ENCODE measurements around the gene ABCC4. TPM values are rescaled to one million over a fixed set of nuclear protein-coding genes. Genes with fewer than 3 reads are reported as not detected.

Gene ABCC4
- total RNA-seq, 2 experiments from 2014 or later = 5.7 to 6.1 TPM

DNA sequence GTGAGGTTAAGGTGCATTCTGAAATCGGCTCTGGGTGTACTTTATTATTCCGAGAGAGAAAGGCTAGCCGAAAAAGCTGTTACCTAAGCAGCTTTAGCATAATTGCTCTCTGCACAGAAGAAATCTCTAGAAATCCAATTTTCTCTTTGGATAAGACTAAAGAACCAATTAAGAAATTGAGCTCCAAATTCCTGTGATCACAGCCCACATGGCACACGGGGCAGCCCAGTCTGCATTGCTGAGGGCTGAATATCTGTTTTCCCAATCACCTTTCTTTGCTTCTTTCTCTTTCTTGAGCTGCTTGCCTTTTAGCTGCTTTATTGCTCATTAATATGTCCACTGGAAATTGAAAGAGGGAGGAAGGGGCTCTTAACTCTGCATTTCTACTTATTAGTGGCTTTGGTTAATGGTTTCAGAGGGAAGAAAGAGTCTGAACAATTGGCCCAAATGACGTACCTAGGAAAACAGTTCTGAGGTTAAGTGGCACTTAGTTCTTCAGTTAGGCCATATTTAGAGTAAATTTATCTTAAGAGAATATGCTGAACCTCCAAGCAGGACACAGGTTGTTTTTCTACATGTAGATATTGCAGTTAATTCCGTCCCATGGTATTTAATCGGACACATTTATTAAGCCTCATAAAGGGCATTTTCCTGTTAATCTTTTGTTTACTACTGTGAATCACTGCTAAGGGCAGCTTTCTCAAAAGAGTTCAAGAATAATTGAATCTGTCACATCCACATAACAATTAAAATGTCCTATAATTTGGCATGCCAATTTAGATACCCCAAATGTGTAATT lies 265.7 kb downstream of the ABCC4 start:
- POLR2A ChIA-PET = no interaction called here
- ATAC-seq (no peak), DNase-seq (no peak)
- no peaks in the 10 kb centered on the region for H3K9me3 Mint-ChIP-seq (ENCODE audit: insufficient read depth)
- CTCF ChIA-PET = interaction anchor here (1.3 kb wide), 1 partner anchor 31 kb away, joined by 3 read pairs; no protein-coding TSS in a partner anchor
- no peaks in the 10 kb centered on the region for H3K27me3 Mint-ChIP-seq (ENCODE audit: low read depth)
- peaks cover 3% of the 10 kb centered on the region for H3K36me3 Mint-ChIP-seq (ENCODE audit: low read depth)
- no peak overlapping the region for H3K4me3 Mint-ChIP-seq
- no peak overlapping the region for H3K27ac Mint-ChIP-seq
- no peaks in the 10 kb centered on the region for H3K4me1 Mint-ChIP-seq (ENCODE audit: low read depth)

DNA sequence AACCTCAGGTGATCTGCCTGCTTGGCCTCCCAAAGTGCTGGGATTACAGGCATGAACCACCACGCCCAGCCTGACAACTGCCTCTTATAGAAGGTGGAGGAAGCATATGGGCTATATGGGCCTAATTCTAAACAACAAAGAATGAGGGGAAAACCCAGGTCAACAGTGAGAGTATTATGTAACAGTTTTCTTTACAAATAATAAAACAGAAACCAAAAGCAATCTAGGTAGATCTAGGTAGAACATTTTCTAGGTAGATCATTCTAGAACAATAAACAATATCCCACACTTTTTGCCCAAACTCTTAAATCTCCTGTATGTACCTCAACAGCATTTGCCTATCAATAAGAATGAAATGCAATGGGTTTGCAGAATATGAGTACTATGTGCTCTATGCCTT lies 267.4 kb downstream of the ABCC4 start:
- Mint-ChIP-seq H3K27ac (no peak overlapping the region), H3K4me3 (no peak overlapping the region), H3K4me1 (ENCODE audit: low read depth) (no peaks in the 10 kb centered on the region), H3K36me3 (ENCODE audit: low read depth) (peaks cover 3% of the 10 kb centered on the region), H3K9me3 (ENCODE audit: insufficient read depth) (no peaks in the 10 kb centered on the region), H3K27me3 (ENCODE audit: low read depth) (no peaks in the 10 kb centered on the region)
- DNase-seq (no peak), ATAC-seq (no peak)
- ChIA-PET CTCF (no interaction called here), POLR2A (no interaction called here)

DNA sequence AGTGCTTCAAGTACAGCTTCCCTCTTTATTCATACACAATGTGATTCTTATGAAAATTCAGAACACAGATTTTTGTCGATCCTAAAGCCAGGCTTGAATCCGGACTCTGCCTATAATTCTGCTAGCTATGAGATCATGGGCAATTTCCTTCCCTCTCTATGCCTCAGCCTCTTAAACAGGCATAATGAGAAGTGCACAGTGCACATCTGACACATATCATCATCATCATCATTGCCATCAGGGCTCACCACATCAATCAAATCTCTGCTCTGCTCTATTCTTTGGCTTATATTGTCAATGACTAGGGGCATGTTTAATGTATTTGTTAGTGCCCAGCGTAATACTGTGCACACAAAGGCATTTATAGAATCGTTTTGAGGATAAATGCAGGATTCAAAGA lies 269.1 kb downstream of the ABCC4 start:
- Mint-ChIP-seq H3K4me1 (ENCODE audit: low read depth) (no peaks in the 10 kb centered on the region), H3K4me3 (no peak overlapping the region), H3K27me3 (ENCODE audit: low read depth) (no peaks in the 10 kb centered on the region), H3K9me3 (ENCODE audit: insufficient read depth) (peaks cover 4% of the 10 kb centered on the region), H3K27ac (no peak overlapping the region), H3K36me3 (ENCODE audit: low read depth) (peaks cover 3% of the 10 kb centered on the region)
- no peak for DNase-seq
- POLR2A ChIA-PET = no interaction called here
- ATAC-seq = no peak
- CTCF ChIA-PET = no interaction called here

DNA sequence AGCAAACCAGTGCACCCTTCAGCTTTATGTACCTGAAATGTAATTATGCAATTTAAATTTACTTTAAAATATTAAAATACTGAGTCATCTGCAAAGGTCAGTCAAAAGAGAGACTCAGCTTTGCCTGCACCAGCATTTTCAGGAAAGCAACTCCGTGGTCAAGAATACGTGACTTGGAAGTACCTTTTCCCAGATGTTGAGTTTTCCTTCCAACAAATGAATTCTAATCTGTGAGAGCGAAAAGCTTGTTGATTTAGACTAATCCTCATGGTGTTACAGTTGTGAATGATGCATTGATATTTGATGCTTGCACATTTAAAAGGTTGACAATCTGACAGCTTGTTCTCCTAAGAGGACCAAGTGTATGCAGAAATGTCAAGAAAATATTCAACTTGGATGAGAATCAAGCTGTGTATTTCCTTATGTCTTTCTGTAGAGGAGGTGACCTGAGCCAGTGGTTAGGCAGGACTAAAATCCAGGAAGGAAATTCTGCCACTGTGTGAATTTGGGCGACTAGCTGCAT lies 270.4 kb downstream of the ABCC4 start:
- Mint-ChIP-seq H3K36me3 (ENCODE audit: low read depth) (peaks cover 3% of the 10 kb centered on the region), H3K27ac (no peak overlapping the region), H3K9me3 (ENCODE audit: insufficient read depth) (peaks cover 4% of the 10 kb centered on the region), H3K4me1 (ENCODE audit: low read depth) (no peaks in the 10 kb centered on the region), H3K4me3 (no peak overlapping the region), H3K27me3 (ENCODE audit: low read depth) (no peaks in the 10 kb centered on the region)
- POLR2A ChIA-PET = no interaction called here
- DNase-seq = no peak
- ATAC-seq = no peak
- CTCF ChIA-PET = no interaction called here

DNA sequence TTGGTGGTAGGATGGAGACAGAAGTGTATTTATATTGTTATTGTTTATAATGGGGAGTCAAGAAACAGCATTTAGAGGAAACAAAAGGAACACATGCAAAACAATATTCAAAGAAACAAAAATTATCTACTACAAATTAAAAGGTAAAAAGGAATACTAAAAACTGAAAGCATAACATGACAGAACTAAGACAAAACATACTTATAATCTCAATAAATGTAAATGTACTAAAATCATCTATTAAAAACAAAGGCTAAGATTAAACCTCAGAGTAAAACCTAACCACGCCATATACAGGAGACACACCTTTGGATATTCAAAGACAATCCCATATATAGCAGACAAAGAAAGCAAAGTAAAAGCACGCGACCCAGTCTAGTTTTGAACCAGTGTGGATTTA lies 273.6 kb downstream of the ABCC4 start:
- no peak for ATAC-seq
- no peaks in the 10 kb centered on the region for H3K36me3 Mint-ChIP-seq (ENCODE audit: low read depth)
- no peaks in the 10 kb centered on the region for H3K4me1 Mint-ChIP-seq (ENCODE audit: low read depth)
- POLR2A ChIA-PET = no interaction called here
- H3K27me3 Mint-ChIP-seq (ENCODE audit: low read depth) = no peaks in the 10 kb centered on the region
- no peak overlapping the region for H3K4me3 Mint-ChIP-seq
- DNase-seq = no peak
- CTCF ChIA-PET = no interaction called here
- no peak overlapping the region for H3K27ac Mint-ChIP-seq
- H3K9me3 Mint-ChIP-seq (ENCODE audit: insufficient read depth) = peaks cover 4% of the 10 kb centered on the region

DNA sequence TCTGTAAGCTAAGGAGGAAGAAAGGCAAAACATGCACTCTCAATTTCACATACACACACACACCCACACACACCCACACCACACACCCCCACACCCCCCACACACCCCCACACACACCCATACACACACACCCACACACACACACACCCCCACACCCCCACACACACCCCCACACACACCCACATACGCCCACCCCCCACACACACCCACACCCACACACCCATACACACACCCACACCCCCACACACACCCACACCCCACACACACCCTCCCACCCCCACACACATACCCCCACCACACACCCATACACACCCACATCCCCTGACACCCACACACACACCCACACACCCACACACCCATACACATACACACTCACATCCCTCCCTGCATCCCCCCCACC lies 276.1 kb downstream of the ABCC4 start:
- no peaks in the 10 kb centered on the region for H3K4me1 Mint-ChIP-seq (ENCODE audit: low read depth)
- peaks cover 4% of the 10 kb centered on the region for H3K9me3 Mint-ChIP-seq (ENCODE audit: insufficient read depth)
- ChIA-PET CTCF (no interaction called here), POLR2A (no interaction called here)
- H3K4me3 Mint-ChIP-seq = no peak overlapping the region
- H3K36me3 Mint-ChIP-seq (ENCODE audit: low read depth) = no peaks in the 10 kb centered on the region
- ATAC-seq (no peak), DNase-seq (no peak)
- H3K27ac Mint-ChIP-seq = no peak overlapping the region
- H3K27me3 Mint-ChIP-seq (ENCODE audit: low read depth) = no peaks in the 10 kb centered on the region

DNA sequence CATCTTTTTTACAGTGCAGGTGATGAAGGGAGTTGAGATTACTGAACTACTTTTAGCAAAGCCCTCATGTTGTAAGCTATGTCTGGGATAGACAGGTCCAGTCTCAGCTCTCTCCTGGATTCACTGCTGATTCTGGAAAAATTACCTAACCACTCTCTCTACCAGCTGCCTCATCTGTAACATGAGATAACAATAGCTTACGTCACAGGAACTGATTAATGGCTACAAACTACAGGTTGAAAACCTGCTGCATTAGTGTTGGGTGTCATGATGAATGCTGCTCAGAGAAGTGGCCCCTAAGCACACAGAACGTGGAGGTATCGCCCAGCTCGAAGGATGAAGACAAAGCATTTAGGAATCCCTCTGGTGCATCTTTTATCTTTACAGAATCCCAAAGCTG lies 277.8 kb downstream of the ABCC4 start:
- no peak for DNase-seq
- Mint-ChIP-seq H3K9me3 (ENCODE audit: insufficient read depth) (peaks cover 3% of the 10 kb centered on the region), H3K4me1 (ENCODE audit: low read depth) (no peaks in the 10 kb centered on the region), H3K27ac (no peak overlapping the region), H3K36me3 (ENCODE audit: low read depth) (no peaks in the 10 kb centered on the region), H3K27me3 (ENCODE audit: low read depth) (no peaks in the 10 kb centered on the region), H3K4me3 (no peak overlapping the region)
- no peak for ATAC-seq
- CTCF ChIA-PET = no interaction called here
- POLR2A ChIA-PET = no interaction called here

DNA sequence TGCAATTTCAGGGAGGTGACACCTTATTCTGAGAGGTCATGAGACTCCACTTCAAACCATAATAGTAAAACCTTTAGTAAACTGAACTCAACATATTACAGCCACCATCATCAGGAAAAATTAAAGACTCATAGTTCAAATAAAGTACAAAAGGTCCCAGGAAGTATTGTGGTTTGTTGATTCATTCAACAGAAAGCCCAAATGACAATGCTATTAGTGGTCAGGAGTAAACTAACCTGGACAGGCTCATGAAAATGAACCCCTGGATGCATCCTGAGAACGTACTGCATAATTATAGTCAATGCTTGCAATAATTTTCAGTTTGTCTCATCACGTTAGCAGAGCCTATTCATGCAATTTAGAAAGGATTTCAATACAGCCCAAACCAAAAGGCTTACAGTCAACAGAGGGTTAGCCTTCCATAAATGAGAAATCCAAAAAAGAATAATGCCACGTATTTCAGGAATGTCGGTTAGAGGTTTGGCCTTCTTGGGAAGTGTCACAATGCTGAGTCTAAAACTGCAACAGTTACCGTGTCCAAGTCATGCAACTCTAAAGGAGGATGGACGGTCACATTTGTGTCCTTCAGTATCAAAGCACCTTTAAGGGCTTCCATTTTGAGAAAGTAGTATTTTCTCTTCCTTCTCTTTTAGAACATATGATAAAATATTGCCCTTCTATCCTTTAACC lies 280.8 kb downstream of the ABCC4 start:
- POLR2A ChIA-PET = no interaction called here
- Mint-ChIP-seq H3K36me3 (ENCODE audit: low read depth) (no peaks in the 10 kb centered on the region), H3K9me3 (ENCODE audit: insufficient read depth) (no peaks in the 10 kb centered on the region), H3K4me1 (ENCODE audit: low read depth) (no peaks in the 10 kb centered on the region), H3K4me3 (no peak overlapping the region), H3K27me3 (ENCODE audit: low read depth) (no peaks in the 10 kb centered on the region), H3K27ac (no peak overlapping the region)
- DNase-seq (no peak), ATAC-seq (no peak)
- CTCF ChIA-PET = no interaction called here

DNA sequence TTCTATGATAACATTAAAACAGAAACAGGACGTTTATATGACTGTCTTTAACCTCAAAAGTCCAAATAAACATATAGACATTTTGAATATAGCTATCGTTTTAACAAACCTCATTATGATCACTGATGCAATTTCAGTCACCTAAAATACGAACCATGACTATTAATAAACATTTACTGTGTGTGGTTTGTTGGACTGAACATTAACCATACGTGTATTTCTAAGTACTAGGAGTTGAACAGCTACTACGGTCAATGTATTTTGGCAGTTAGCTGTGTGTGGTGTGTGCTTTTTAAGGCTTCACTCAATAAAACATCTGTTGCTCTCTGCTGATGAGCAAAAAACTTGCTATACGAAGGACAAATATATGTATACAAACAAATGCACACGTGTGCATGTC lies 281.4 kb downstream of the ABCC4 start:
- ATAC-seq = no peak
- POLR2A ChIA-PET = interaction anchor here (0.6 kb wide), 1 partner anchor 47 kb away, joined by 3 read pairs; no protein-coding TSS in a partner anchor

DNA sequence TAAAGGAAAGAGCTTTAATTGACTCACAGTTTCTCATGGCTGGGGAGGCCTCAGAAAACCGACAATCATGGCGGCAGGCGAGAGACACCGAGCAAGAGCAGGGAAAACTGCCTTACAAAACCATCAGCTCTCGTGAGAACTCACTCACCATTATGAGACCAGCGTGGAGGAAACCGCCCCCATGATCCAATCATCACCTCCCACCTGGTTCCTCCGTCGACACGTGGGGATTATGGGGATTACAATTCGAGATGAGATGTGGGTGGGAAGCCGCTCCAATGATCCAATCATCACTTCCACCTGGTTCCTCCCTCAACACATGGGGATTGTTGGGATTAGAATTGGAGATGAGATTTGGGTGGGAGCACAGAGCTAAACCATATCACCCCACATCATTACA lies 293.9 kb downstream of the ABCC4 start:
- no peaks in the 10 kb centered on the region for H3K4me1 Mint-ChIP-seq (ENCODE audit: low read depth)
- ChIA-PET CTCF (no interaction called here), POLR2A (no interaction called here)
- ATAC-seq = no peak
- no peaks in the 10 kb centered on the region for H3K36me3 Mint-ChIP-seq (ENCODE audit: low read depth)
- no peaks in the 10 kb centered on the region for H3K9me3 Mint-ChIP-seq (ENCODE audit: insufficient read depth)
- H3K4me3 Mint-ChIP-seq = no peak overlapping the region
- no peak overlapping the region for H3K27ac Mint-ChIP-seq
- DNase-seq = no peak
- peaks cover 14% of the 10 kb centered on the region for H3K27me3 Mint-ChIP-seq (ENCODE audit: low read depth)

More for the DNA sequence above, 281.4 kb downstream of the ABCC4 start:
- H3K4me3 Mint-ChIP-seq = no peak overlapping the region
- H3K36me3 Mint-ChIP-seq (ENCODE audit: low read depth) = no peaks in the 10 kb centered on the region
- no peaks in the 10 kb centered on the region for H3K4me1 Mint-ChIP-seq (ENCODE audit: low read depth)
- DNase-seq = no peak
- H3K27ac Mint-ChIP-seq = no peak overlapping the region
- CTCF ChIA-PET = no interaction called here
- H3K27me3 Mint-ChIP-seq (ENCODE audit: low read depth) = no peaks in the 10 kb centered on the region
- no peaks in the 10 kb centered on the region for H3K9me3 Mint-ChIP-seq (ENCODE audit: insufficient read depth)

DNA sequence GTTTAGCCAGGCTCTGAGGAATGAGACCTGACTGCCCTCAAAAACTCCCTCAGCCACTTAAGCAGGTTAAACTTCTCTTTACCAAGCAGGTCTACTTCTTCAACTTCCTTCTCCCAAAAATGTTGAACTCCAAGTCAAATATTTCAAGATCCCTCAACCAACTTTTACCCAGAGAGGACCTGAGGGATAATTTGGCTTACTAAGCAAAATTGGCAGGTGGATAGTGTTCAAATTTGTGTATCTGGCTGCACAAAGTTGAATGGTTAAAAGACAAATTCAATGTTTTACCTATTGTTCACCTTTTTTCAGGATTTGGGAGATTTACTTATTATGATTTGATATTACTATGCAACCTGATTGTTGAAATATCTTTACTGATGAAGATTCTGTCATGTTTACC lies 296.0 kb downstream of the ABCC4 start:
- ChIA-PET CTCF (no interaction called here), POLR2A (interaction anchor here (0.5 kb wide), 1 partner anchor 718 kb away, joined by 7 read pairs; no protein-coding TSS in a partner anchor)
- Mint-ChIP-seq H3K36me3 (ENCODE audit: low read depth) (no peaks in the 10 kb centered on the region), H3K9me3 (ENCODE audit: insufficient read depth) (no peaks in the 10 kb centered on the region), H3K27me3 (ENCODE audit: low read depth) (peaks cover 23% of the 10 kb centered on the region), H3K4me1 (ENCODE audit: low read depth) (no peaks in the 10 kb centered on the region), H3K4me3 (no peak overlapping the region), H3K27ac (no peak overlapping the region)
- DNase-seq (no peak), ATAC-seq (no peak)

DNA sequence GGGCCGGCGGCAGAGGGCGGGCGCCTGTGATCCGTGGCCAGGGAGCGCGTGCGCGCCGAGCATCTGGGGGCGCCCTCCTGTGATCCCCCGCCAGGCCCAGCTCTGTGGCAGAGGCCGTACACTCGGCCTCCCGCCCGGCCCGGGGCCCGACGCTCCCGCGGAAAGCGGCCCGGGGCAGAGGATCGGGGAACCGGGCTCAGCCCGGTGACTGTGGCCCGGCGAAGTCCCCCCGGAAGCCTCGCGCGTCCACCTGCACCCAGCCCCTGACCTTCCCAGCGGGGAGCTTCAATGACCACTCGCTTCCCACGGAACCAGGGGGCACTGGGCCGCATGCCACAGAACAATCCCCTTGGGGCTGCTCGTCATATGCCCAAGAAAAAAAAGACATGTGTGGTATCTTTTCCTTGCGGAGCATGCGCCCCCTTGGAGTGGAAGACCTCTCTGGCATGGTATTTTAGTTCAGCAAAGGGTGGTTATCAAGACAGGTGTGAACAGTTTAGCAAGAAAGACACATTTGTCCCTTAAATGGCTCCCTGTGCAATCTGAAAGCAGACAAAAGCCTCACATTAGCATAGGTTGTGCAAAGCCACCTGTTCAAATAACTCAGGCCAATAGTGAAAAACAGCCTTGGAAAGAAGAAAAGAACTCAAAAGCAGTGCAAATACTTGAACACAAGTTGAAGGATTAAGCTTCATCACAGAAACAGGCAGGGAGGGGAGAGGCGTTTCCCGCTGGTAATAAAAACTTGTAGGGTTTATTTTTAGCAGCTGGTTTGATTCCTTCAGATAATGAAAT lies 298.0 kb downstream of the ABCC4 start:
- no peak overlapping the region for H3K27ac Mint-ChIP-seq
- ATAC-seq = no peak
- DNase-seq = no peak
- H3K27me3 Mint-ChIP-seq (ENCODE audit: low read depth) = peaks cover 23% of the 10 kb centered on the region
- no peaks in the 10 kb centered on the region for H3K36me3 Mint-ChIP-seq (ENCODE audit: low read depth)
- CTCF ChIA-PET = no interaction called here
- H3K9me3 Mint-ChIP-seq (ENCODE audit: insufficient read depth) = no peaks in the 10 kb centered on the region
- H3K4me3 Mint-ChIP-seq = no peak overlapping the region
- H3K4me1 Mint-ChIP-seq (ENCODE audit: low read depth) = no peaks in the 10 kb centered on the region
- POLR2A ChIA-PET = no interaction called here

Measured in activated CD8-positive, alpha-beta T cell treated with anti-CD3 and anti-CD28 coated beads, Interleukin-2, amount 10 ng/mL, durations not matched to agents 7 days and 5 days (primary cell).